GM19043 (cell line): ENCODE results near the gene HSFX3.
"Not testable (repeated sequence)": the region's sequence is repeated elsewhere in the genome, so short reads cannot be mapped to it uniquely, and the experiment has no call there.

Experiments used
- ATAC-seq: cut with Tn5 transposase; IDR thresholded peaks from one replicate; pipeline ENCODE4 v1.9.1; 2021; ENCODE audit warnings: low read depth; ENCODE audit not compliant: unreplicated experiment

The HSFX3 gene

DNA sequence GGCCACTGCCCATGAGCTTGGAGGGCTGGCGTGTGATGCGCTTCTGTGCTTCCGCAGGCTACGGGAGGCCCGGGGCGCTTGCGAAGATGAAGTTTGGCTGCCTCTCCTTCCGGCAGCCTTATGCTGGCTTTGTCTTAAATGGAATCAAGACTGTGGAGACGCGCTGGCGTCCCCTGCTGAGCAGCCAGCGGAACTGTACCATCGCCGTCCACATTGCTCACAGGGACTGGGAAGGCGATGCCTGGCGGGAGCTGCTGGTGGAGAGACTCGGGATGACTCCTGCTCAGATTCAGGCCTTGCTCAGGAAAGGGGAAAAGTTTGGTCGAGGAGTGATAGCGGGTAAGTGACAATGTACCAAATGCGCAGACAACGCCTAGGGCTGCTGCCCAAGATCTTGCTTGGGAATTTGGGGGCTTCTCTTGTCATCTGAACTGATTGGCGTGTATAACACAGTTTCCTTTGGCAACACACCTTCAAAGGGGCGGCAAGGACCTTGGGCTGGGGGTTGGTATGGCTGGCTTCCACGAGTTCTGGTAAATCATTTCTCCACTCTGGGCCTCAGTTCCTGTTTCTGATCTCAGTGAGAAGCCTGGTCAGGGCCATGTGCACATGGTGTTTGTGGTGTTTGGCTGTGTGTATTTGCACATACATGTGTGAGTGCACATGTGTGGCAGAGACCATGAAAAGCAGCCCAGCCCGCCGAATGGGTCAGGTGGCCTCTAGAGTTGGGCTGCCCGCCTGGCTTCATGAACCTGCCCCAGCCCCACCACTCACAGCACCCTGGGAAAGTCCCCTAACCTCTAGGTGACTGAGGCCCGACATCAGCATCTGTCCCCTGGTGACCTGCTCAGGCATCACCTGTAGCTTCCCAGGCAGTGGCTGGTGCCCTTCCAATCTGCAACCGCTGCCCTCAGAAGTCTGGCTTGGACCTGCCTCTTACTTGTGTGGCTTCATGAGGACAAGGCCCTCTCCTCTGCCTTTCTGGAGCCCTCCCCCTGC lies 3.9 kb downstream of the HSFX3 start:
- ATAC-seq, result peak; percentile 67

DNA sequence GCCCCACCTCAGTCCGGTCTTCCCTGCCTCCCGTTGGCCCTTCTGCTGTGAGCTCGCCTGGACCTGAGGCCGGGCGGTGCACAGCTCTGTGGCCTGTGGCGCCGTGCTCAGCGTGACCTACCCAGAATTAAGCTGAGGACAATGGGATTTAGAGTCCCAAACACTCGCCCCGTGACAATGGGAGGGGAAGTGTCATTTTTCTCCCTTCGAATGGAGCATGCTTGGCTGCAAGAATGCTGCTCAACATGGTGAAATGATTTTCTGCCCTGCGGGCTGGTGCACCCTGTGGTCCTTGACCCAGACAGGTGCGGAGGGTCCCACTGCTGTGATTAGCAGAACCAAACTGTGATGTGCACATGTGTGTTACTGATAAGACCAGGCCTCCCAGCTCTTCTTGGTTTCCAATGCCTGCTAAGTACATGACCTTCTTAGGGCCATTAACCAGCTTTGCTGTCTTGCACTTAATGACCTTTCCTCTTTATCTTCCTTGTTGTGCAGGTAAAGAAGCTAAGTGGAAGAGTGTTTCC lies 8.1 kb downstream of the HSFX3 start:
- no peak for ATAC-seq

DNA sequence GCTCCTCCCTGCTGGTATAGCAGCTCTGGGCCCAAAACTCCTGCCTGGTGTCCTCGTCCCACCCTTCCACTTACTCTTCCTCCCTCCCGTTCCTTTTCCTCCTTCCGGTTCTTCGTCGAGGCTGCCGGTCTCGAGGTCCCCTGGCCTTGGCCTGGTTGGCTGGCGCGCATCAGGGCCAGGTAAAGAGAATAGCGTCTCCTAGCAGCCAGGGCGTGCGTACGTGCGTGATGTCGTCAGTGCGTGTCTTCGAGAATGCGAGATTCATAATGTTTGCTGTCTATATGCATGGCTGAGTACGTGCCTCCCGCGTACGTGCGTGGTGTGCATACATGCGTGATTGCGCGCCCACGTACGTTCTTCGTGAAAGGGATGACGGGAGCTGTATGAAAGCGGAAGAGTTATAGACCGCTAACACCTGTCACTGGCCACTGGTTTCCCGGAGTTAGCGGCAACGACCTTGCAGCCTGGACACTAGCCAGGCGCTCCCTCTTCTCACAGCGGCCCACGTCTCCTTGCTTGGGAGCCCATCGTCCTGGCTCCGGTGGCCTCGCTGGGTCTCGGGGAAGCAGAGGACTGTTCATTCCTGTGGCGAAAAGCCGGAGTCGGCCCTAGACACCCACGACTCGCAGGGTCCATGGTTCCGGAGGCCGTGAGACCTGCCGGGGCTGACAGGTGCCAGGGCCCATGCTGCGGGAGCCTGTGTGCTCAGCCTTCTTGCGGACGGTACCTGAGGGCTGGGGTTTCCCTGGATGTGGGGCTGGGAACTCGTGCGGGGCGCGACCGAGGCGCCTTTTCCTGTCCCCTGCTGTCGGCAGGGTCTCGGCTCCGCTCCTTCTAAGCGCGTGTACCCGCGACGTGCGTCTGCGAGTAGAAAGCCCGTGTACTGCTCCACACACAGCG lies 8.9 kb downstream of the HSFX3 start, which contains the start of gene EOLA1:
Gene EOLA1 (plus strand): TSS at position 392 of the 900 bp plus-strand sequence. CDS start 4,619 bp downstream, outside the sequence.
- ATAC-seq, result peak; percentile 71

DNA sequence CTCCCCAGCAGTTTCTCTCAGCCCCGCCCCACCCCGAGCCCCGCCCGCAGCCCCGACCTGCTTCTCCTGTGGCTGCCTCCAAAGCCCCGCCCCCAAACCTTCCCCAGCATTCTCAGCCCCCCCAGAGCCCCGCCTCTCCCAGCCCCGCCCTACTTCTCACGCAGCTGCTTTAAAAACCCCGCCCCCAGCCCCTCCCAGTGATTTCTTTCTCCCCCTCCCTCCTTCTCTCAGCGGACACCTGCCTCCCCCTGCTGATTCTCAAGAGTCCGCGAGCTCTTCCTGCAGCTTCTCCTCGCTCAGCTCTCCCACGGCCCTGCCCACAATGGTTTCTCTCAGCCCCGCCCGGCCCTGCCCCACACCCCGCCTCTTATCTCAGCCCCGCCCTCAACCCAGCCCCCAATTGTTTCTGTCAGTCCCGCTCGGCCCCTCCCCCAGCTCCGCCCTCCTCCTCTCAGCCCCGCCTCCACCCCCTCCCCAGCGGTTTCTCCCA lies 9.5 kb downstream of the HSFX3 start:
- peak; percentile 6 for ATAC-seq

DNA sequence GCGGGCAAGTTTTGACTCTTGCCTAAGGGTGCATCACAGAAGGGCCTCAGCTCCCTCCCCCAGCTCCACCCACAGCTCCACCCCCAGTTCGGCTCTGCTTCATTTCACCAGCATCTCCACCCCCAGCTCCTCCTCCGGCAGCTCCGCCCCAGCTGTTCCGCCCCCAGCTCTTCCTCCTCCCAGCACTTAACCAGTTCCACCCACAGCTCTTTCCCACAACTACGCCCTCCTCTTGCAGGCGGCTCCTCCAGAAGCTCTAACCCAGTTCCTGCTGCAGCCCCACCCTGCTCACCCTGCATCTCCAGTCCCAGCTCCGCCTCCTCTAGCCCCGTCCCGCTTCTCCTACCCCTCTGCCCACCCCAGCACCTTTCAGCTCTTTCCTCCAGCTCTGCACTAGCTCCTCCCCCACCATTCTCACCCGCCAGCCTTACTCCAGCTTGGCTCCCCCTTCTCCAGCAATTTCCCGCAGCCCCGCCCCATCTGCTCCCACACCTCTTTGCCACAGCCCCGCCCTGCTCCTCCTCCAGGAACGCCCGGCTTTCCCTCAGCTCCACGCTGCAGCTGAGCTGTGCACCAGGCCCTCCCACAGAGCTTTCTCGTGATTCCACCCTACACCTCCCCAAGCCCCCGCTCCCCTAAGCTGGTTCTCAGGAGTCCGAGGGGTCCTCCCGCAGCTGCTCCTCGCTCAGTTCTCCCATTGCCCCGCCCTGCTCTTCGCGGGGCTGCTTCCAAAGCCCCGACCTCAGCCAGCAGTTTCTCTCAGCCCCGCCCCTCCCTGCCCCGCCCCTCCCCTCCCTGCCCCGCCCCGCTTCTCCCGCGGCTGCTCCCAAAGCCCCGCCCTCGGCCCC lies 10.2 kb downstream of the HSFX3 start:
- peak; percentile 37 for ATAC-seq

DNA sequence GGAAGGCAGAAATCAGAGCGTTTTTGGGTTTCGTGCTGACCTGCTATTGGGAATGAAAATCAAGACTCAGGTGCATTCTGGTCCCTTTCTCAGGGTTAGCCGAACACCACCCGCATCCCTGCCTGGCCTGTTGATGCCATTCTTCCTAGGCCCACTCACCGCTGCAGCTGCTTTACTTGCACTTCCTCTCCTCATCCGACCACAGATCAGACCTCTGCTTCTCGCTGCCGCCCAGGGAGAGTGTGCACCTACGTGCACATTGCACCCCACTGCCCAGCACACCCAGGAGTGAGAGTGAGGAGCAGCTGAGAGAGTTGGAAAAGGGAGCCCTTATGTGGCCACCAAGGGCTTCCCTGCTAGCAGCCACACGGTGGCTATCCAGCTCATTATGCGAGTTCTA lies 12.2 kb downstream of the HSFX3 start:
- ATAC-seq, result peak; percentile 13

DNA sequence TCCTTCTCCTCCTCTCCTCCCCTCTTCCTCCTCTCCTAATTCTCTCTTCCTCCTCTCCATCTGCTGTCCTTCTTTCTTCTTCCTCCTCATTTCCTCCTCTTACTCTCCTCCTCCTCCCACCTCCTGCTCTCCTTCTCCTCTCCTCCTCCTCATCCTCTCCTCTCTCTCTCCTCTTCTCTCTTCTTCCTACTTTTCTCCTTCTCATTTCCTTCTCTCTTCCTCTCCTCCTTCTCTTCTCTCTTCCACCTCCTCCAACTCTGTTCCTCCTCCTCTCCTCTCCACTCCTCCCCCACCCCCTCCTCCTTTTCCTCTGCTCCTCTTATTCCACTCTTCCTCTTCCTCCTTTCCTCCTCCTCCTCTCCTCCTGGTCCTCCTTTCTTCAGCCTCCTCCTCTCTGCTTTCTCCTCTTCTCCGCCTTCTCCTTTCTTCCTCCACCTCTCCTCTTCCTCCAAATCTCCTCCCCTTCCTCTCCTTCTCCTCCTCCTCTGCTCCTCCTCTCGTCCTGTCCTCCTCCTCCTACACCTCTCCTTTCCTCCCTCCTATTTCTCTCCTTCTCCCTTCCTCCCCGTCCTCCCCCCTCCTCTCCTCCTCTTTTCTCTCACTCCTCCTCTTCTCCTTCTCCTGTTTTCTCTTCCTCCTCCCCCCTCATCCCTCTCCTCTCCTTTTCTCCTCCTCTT lies 14.7 kb downstream of the HSFX3 start:
- not testable (repeated sequence) for ATAC-seq

DNA sequence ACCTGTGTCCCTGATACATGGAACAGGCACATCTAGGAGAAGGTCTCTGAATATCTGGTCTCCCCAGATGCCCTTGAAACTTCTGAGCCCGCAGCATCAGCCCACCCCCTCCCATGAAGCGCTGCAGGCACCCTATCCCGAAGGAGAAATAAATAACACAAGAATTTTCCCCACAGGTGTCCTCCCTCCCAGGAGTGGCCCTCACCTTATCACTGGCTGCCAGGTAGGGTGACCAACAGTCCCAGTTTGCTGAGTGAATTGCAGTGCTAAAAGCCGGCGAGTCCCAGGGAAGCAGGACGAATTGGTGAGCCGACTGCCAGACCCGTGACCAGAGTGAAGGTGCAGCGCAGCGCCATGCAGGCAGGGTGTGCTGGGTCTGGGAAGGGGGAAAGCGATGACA lies 15.7 kb downstream of the HSFX3 start:
- ATAC-seq, result not testable (repeated sequence)

DNA sequence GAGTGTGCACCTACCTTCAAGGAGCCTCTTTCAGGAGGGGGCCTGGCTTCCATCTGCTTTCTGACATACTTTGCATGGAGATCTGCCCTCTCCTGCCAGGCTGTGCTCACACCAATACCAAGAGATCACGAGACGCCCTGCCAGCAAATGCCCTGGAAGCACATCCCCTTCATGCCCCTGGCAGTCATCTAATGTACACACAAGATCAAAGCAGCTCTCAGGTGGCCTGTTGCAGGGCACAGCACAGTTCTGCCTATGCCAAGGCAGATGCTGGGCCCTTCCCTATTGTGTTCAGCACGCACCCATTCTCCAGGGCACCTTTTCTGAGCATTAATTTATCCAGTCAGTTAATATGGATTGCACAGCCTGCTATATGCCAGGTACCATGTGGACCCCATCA lies 16.9 kb downstream of the HSFX3 start:
- not testable (repeated sequence) for ATAC-seq

DNA sequence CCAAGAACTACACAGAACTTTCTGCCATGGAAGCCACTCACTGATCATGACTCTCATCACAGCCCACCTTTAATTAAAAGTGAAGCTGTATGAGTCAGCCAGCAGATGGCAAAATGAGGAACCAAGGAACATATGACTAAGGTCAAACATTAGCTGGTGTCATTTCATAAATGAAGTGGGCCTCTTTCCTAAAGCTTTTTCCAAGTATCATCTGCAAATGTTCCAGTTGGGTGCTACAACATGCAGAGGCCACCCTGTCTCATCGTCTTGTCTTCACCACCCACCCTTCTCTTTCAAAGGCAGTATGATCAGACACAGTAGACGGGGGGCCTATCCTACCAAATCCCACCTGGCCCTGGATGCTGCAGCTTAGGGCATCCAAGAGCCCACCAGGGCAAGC lies 18.1 kb downstream of the HSFX3 start:
- ATAC-seq, result peak; percentile 75

DNA sequence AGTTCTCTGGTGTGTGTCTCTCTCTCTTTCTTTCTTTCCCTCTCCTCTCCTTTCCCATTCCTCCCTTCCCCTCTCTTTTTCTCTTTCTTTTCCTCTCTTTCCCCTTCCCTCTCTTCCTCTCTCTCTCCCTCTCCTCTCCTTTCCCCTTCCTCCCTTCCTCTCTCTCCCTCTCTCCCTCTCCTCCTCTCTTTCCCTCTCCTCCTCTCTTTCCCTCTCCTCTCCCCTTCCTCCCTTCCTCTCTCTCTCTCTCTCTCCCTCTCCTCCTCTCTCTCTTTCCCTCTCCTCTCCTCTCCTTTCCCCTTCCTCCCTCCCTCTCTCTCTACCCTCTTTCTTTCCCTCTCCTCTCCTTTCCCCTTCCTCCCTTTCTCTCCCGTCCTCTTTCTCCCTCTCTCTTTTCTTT lies 21.3 kb downstream of the HSFX3 start:
- ATAC-seq, result no peak

DNA sequence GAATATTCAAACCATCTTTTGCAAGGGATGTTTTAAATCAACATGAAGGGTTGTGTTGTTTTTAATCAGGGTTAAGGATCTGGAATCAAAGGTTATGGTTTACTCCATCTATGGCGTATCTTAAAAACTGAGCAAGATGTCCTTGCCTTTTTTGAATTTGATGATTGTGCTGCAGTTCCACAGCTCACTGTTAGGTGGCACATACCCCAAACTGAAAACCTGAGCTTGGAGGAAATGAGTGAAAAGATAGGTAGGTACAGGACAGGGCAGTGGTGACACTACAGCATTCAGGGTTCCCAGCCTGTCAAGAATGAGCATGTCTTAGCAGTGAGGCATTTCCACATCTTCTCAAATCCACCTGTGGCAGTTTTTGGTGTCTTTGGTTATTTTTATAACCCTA lies 22.0 kb downstream of the HSFX3 start:
- peak; percentile 20 for ATAC-seq

DNA sequence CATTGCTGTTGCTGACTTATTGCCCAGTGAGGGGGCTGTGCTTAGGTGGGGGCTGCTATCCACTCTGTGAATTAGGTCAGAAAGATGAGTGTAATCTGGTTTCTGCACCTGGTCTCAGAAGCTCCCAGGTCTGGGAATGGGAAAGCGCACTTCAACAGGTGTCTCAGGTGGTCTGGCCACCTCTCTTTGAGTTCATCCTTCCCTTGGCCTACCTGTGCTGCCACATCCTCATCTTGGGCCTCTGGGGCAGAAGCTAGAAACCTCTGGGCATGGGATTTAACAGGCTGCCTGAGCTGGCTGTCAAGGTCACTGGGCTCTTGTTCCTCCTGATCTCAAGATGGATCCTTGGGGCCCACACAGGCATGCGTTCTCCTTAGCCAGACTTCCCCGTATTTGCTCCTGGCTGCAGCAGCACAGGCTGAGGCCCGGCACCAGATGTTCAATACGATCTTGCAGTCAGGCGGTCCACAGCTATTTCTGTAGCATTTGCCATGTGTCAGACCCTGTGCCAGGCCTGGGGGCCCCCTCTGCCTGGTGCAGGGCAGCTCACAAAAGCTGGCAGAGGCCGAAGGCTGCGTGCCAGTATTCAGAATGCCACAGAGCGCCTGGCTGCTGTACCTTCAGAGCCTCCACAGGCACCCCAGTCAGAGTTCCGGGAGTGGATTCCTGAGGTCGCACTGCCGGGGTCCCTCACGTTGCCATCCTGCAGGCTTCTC lies 23.2 kb downstream of the HSFX3 start:
- not testable (repeated sequence) for ATAC-seq

DNA sequence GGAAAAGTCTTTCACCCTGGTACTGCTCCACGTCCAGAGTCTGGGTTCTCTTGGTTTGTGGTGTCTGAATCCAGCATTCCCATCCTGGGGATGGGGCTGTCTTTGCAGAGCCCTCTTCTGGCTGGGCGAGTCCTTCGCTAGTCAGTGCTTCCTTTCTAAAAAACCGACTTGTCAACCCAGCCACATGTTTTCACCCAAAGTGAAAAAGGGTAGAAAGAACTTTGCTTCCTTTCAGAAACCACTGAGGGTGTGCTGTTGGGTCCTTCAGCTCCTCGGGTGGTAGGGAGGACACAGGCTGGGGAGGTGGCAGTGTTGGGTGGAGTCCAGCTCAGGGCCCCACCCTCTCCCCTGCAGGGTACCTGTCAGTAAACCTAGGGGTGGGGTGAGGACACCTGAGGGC lies 23.8 kb downstream of the HSFX3 start:
- peak; percentile 36 for ATAC-seq

DNA sequence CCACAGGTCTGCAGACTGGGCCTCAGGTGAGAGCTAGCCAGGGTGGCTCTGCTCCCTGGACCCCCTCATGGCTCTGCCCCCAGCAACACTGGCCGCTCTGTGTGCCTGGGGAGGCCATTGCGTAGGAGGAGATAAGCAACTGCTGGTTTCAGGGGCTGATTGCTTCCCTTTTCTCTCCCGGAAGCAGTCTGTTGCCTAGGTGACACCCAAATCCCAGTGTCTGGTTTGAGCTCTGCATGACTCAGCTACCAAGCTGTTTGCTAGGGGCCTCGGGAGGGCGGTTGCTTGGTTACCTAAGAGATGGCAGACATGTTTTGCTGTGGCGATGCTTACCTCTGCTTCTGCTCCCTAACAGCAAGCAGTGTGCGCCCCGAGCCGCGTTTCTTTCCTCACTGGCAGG lies 24.3 kb downstream of the HSFX3 start:
- ATAC-seq, result peak; percentile 95

DNA sequence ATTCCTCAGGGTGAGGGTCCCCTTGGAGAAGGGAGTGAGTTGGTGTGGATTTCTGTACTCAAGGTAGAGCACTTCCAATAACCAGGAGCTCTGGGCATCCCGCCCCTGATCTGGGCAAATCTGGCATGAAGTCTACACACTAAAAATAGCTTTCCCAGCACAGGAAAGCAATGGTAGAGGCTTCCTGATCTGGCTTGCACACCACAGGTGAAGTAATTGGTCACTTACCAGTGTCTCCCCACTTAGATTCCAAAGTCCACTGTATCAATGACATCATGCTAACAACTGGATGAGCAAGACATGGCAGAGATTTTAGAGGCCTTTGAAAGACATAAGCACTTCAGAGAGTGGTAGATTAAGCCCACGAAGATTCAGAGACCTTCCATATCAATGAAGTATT lies 26.8 kb downstream of the HSFX3 start:
- ATAC-seq, result no peak

DNA sequence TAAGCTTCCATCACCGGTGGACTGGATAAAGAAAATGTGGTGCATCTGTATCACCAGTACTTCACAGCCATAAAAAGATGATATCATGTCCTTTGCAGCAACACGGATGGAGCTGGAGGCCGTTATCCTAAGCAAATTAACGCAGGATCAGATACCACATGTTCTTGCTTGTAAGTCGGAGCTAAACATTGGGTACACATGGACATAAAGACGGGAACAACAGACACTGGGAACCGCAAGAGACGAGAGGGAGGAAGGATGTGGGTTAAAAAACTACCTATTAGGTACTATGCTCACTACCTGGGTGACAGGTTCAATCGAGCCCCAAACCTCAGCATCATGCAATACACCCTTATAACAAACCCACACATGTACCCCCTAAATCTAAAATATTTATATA lies 28.3 kb downstream of the HSFX3 start:
- ATAC-seq, result no peak

DNA sequence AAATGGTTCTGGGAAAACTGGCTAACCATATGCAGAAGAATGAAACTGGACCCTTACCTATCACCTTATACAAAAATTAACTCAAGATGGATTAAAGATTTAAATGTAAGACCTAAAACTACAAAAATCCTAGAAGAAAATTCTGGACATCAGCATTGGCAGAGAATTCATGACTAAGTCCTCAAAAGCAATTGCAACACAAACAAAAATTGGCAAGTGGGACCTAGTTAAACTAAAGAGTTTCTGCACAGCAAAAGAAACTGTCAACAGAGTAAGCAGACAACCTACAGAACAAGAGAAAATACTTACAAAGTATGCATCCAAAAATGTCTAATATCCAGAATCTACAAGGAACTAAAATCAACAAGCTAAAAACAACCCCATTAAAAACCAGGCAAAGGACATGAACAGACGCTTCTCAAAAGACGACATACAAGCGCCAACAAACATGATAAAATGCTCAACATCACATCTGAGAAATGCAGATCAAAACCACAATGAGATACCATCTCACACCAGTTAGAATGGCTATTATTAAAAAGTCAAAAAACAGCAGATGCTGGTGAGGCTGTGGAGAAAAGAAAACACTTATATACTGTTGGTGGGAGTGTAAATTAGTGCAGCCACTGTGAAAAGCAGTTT lies 29.0 kb downstream of the HSFX3 start:
- ATAC-seq, result not testable (repeated sequence)
